SK-N-SH (cell line): ENCODE results near the gene EIF4E1B.

Experiments
- ZBTB33 ChIP-seq: IDR thresholded peaks from 2 replicates; pipeline ENCODE4 v1.4.0; 2012; ENCODE audit warnings: low read depth, borderline replicate concordance
- TF ChIP-seq, protein P1 (sequence below): fragments of 200-600 bp; sonication (generic); IDR thresholded peaks from 2 replicates; pipeline ENCODE4 v1.6.1; 2017; ENCODE audit warnings: antibody characterized with exemption, mild to moderate bottlenecking, moderate library complexity

DNA sequence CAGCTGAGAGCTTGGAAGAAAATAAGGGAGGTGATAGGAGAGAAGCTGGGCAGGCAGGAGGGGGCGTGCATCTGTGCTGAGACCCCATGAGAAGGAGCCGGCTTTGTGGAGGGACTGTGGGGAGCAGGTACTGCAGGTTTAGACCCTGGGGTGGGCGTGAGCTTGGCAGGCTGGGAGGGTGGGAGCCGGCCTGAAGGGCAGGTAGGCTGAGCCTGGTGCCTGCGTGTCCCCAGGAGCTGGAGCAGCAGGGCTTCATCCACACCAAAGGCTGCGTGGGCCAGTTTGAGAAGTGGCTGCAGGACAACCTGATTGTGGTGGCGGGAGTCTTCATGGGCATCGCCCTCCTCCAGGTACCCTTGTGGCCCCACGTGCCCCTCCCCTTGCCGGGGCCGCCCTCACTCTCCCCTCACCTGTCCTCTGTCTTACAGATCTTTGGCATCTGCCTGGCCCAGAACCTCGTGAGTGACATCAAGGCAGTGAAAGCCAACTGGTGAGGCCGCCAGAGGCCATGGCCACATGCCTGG lies 26.1 kb downstream of the EIF4E1B start:
- no peak for TF ChIP-seq ZBTB33
- TF ChIP-seq, protein P1, sequence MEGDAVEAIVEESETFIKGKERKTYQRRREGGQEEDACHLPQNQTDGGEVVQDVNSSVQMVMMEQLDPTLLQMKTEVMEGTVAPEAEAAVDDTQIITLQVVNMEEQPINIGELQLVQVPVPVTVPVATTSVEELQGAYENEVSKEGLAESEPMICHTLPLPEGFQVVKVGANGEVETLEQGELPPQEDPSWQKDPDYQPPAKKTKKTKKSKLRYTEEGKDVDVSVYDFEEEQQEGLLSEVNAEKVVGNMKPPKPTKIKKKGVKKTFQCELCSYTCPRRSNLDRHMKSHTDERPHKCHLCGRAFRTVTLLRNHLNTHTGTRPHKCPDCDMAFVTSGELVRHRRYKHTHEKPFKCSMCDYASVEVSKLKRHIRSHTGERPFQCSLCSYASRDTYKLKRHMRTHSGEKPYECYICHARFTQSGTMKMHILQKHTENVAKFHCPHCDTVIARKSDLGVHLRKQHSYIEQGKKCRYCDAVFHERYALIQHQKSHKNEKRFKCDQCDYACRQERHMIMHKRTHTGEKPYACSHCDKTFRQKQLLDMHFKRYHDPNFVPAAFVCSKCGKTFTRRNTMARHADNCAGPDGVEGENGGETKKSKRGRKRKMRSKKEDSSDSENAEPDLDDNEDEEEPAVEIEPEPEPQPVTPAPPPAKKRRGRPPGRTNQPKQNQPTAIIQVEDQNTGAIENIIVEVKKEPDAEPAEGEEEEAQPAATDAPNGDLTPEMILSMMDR = no peak
